GM20431 (cell line): Measurements from ENCODE around the gene MAZ.

Experiments used
- in situ Hi-C: fragments of 300-500 bp; cut with MseI, MboI; formaldehyde crosslinking; loops from one replicate; pipeline ENCODE4 v1.15.0; 2020; ENCODE audit warnings: low sequenced_read_pairs; ENCODE audit not compliant: unreplicated experiment

The MAZ gene

DNA sequence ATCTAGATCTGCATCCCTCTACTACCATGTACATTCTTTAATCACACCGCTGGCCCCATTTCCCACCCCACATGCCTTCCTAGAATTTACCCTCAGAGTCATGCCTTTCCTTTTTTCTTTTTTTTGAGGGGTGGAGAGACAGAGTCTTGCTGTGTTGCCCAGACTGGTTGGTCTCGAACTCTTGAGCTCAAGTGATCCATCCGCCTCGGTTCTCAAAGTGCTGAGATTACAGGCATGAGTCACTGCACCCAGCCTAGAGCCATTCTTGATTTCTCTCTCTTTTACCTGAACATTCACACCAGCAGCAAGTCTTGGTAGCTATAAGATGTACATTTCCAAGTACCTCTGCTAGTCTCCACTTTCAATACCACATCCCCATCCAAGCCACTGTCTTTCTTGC is 11.8 kb downstream of the MAZ start:
- in situ Hi-C loops: loop anchor here (10.0 kb wide), 1 partner anchor 57 kb away; no protein-coding TSS in a partner anchor

- in situ Hi-C loops: loop anchor here (10.0 kb wide), 1 partner anchor 55 kb away; no protein-coding TSS in a partner anchor
Observed at GRCh38 chr16:29819506-29819905, 13.2 kb downstream of the MAZ start.

- in situ Hi-C loops: no loop called here
Observed at GRCh38 chr16:29820271-29820701, 14.0 kb downstream of the MAZ start, which contains the start of gene MVP. Gene MVP (plus strand): TSS chr16:29820462. CDS start chr16:29830550, 10,088 bp downstream.

DNA sequence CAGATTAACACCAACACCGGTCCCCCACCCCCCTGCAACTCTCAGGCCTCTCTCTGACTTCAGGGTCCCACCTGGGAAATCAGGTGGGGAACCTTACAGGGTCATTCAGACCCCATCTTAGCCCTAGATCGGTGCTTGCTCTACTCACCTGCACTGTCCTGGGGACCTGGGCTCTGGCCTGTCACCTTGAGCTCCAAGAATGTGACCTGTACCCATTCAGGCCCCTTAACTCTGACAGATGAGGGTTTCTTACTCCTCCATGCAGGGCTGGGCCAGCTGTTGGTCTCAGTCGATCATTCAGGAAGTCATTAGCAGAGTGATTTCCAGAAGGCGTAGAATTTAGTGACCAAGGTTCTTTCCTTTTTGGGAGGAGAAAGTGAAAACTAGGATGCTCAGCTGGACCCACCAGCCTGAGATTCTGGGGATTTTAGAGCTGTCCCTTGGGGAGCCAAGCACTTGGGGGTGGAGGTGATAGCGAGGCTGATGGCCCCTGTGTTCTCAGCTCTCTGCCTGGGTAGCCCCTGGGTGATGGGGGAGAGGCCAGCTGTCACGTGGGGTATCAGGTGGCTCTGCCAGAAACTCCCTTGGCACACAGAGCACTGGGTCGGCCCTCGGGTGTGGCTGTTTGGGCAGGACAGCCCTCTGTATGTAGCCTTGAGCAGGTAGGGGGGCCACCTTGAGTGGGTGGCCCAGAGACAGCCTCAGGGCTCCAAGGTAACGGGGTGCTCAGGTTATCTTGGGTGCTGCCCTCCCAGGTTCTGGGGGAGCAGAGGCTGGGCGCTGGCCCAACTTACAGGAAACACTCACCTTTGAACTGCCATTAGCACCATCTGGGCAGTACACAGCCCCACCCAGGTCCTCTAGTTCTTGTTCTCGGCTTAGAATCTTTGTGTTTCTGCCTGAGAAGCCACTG is 14.7 kb downstream of the MAZ start:
- in situ Hi-C loops: no loop called here

- in situ Hi-C loops: no loop called here
Observed at GRCh38 chr16:29821643-29822115, 15.3 kb downstream of the MAZ start.

DNA sequence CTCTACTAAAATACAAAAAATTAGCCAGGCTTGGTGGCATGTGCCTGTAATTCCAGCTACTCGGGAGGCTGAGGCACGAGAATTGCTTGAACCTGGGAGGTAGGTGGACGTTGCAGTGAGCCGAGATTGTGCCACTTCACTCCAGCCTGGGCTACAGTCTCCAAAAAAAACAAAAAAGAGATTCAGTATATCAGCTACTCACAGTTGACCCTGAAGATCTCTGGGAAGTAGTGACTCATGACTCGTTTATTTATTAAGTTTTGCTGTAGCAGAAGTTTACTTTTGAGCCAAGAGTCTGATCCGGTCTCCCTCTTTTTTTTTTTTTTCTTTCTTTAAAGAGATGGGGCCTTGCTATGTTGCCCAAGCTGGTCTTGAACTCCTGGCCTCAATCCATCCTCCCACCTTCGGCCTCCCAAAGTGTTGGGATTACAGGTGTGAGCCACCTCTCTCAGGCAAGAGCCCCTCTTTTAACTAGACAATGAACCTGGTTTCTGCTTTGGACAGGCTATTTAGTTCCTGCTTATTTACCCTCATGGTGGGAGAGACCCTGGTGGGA is 18.3 kb downstream of the MAZ start:
- in situ Hi-C loops: loop anchor here (25.0 kb wide), 1 partner anchor 188 kb away; the partner anchor contains the start of genes C16orf92 and DOC2A

DNA sequence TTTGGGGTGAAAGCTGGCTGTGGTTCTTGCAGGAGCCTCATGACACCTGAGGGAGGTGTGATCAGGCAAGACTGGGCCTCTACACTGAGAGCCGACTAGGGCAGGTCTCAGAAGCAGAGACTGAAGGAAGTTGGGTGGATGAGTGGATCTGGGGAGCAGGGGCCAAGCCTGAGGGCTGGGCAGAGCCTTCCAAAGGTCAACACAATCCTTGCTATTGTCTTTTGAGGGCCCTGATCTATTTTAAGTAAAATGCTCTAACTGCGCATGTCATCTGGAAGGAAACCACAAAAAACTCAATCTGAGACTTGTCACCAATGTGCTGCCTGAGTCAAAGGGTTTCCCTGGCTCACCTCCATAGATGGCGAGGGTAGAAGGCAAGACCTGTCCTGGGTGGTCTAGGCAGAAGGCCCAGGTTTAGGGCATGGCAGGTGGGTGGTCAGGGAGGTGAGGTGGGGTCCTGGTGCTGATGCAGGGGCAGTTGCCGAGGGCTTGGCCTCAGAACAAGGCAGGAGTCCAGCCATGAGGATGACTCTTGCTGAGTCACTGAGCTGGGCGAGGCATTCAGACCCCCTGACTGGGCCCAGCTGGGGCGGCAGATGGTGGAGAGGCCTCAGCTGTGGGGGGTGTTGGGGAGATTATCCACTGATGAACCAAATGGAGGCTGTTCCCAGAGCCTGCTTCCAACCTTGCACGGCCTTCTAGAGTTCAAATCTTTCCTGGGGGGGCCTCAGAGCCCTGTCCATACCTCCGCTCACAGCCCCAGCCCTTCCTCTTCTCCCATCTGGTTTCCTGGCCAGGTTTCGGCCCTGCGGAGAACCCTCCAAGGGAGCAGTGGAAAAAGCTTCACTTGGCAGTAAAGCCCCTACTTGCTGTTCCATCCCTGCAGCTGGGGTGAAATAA is 19.1 kb downstream of the MAZ start:
- in situ Hi-C loops: loop anchor here (25.0 kb wide), 1 partner anchor 187 kb away; the partner anchor contains the start of genes C16orf92 and DOC2A

DNA sequence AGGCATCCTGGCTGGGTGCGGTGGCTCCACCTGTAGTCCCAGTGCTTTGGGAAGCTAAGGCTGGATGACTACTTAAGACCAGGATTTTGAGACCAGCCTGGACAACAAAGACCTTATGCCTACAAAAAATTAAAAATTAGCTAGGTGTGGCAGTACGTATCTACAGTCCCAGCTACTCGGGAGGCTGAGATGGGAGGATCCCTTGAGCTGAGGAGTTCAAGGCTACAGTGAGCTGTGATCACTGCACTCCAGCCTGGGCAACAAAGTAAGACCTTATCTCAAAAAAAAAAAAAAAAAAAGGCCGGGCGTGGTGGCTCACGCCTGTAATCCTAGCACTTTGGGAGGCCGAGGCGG is 20.0 kb downstream of the MAZ start:
- in situ Hi-C loops: loop anchor here (25.0 kb wide), 1 partner anchor 186 kb away; the partner anchor contains the start of genes C16orf92 and DOC2A

DNA sequence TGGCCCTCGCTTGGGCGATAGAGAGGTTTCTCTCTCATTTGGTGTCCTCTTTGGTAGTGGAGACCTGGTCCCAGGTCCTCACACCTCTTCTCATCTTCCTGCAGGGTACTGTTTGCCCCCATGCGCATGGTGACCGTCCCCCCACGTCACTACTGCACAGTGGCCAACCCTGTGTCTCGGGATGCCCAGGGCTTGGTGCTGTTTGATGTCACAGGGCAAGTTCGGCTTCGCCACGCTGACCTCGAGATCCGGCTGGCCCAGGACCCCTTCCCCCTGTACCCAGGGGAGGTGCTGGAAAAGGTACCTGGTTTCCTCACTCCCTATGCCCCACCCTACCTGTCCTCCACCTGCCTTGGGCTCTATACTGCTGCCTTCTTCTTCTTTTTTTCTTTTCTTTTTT is 24.4 kb downstream of the MAZ start:
- in situ Hi-C loops: loop anchor here (25.0 kb wide), 1 partner anchor 182 kb away; the partner anchor contains the start of genes C16orf92 and DOC2A

DNA sequence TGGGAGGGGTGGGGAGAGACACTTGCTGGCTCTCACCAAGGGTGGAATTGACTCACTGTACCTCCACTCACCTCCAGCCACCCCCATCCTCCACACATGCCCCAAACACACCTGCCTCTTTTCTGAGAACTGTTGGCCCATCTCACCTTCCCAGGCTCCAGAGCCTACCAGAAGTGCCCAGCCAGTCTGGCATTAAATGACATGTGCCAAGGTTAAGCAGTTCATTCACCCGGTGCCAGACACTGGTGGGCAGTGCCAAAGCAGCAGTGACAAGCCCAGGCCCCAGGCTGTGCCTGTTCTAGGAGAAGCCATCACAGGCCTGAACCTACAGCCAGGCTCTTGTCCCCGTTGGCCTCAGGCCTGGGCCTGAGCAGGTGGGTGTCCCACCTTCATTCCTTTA is 25.2 kb downstream of the MAZ start:
- in situ Hi-C loops: loop anchor here (25.0 kb wide), 1 partner anchor 181 kb away; the partner anchor contains the start of genes C16orf92 and DOC2A

- in situ Hi-C loops: loop anchor here (25.0 kb wide), 1 partner anchor 179 kb away; the partner anchor contains the start of genes C16orf92 and DOC2A
Observed at GRCh38 chr16:29833219-29833618, 26.9 kb downstream of the MAZ start.

DNA sequence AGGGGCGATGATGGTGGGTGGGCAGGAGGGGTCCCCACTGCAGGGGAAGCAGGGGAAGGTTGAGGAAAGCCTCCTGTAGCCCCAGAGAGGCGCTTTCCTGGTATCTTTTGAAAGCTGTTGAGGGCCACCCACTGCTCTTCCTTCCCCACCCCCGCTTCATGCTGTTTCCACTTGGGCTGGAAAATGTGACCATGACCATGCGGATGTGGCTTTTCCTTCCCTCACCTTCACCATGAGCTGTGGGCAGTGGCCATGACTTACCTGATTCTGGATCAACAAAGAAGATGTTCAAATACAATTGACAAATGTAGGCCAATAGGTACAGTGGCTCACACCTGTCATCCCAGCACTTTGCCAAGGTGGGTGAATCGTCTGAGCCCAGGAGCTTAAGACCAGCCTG is 27.8 kb downstream of the MAZ start:
- in situ Hi-C loops: loop anchor here (25.0 kb wide), 1 partner anchor 178 kb away; the partner anchor contains the start of genes C16orf92 and DOC2A

GRCh38 chr16:29835926-29836325 is 29.6 kb downstream of the MAZ start:
- in situ Hi-C loops: loop anchor here (25.0 kb wide), 1 partner anchor 176 kb away; the partner anchor contains the start of genes C16orf92 and DOC2A

- in situ Hi-C loops: loop anchor here (25.0 kb wide), 1 partner anchor 176 kb away; the partner anchor contains the start of genes C16orf92 and DOC2A
Observed at GRCh38 chr16:29836623-29837022, 30.3 kb downstream of the MAZ start.

- in situ Hi-C loops: loop anchor here (25.0 kb wide), 1 partner anchor 174 kb away; the partner anchor contains the start of genes C16orf92 and DOC2A
Observed at GRCh38 chr16:29837841-29838240, 31.5 kb downstream of the MAZ start.

- in situ Hi-C loops: loop anchor here (25.0 kb wide), 1 partner anchor 172 kb away; the partner anchor contains the start of genes C16orf92 and DOC2A
Observed at GRCh38 chr16:29839822-29840221, 33.5 kb downstream of the MAZ start.

- in situ Hi-C loops: loop anchor here (25.0 kb wide), 1 partner anchor 172 kb away; the partner anchor contains the start of genes C16orf92 and DOC2A
Observed at GRCh38 chr16:29840240-29840639, 33.9 kb downstream of the MAZ start.

GRCh38 chr16:29841631-29842030 is 35.3 kb downstream of the MAZ start:
- in situ Hi-C loops: loop anchor here (25.0 kb wide), 1 partner anchor 171 kb away; the partner anchor contains the start of genes C16orf92 and DOC2A
